ENCODE data around the gene SLC35F1.

The SLC35F1 gene

DNA sequence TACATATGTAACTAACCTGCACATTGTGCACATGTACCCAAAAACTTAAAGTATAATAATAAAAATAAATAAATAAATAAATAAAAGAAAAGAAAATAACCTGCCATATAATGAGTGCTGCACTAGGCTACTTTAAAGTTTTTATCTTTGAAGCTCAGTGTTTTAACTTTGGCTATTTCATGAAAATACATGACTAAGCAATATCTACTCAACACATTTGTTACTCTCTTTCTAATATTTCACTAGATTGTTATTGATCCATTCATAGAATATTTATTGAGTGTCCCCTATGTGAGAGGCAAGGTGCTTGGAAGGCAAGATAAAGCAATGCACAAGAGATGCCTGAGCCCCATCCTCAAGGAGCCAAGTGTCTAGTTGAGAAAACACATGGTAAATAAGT is 221.7 kb downstream of the SLC35F1 start:
- DNase-seq: no peak

DNA sequence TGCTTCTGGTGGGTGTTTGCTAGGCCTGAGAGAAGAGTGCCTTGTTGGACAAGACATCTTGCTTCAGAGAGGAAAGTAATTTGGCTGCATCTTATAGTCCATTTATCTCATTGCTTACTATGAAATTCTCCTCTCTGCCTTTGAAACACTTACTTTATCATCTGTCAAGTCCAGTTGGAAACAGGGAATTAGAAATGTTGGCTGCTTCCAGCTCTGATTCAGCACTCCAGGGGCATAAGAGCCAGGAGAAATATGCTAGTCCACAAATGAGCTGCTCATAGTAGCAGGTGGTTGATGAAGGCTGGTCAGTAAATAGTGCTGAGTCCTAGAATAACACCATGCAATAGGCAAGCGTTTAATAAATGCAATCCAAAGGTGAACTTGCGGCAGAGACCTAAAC is 227.1 kb downstream of the SLC35F1 start:
- DNase-seq: no peak

DNA sequence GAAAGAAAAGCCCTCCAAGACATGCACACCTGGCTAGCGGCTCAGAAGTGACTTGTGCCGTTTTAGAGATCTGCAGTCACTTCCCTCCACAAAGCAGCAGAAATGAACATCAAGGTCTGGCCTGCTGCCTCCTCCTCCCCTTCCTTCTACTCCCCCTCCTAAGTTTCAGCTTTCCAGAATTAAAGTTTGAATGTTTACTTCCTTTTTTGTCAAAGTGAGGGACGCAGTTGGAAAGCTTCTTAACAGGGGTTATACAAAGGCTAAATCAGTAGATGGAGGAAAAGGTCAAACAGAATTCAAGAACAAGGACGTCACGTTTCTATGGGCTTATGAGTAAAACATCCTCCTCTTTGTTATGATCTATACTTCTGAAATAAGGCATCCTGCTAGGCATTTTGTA is 227.7 kb downstream of the SLC35F1 start:
- DNase-seq: no peak

DNA sequence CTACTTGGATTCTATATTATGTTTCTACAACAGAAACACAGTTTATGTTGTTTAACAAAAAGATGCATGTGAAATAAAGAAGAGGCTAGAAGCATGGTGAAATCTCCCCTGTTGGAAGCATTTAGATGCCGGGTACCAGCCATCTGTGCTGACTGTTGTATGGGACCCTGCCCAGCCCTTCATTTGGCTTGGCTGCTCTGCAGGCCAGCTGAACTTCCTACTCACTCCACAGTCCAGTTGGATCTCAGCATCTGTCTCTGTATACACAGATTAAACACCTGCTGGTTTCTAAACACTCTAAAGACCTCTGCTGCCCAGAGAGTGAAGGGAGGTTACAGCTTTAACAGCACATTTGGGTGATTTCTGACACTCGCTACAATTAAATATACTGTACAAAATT is 228.3 kb downstream of the SLC35F1 start:
- no peak for DNase-seq

GRCh38 chr6:118141211-118141610 is 234.1 kb downstream of the SLC35F1 start:
- no peak for DNase-seq

DNA sequence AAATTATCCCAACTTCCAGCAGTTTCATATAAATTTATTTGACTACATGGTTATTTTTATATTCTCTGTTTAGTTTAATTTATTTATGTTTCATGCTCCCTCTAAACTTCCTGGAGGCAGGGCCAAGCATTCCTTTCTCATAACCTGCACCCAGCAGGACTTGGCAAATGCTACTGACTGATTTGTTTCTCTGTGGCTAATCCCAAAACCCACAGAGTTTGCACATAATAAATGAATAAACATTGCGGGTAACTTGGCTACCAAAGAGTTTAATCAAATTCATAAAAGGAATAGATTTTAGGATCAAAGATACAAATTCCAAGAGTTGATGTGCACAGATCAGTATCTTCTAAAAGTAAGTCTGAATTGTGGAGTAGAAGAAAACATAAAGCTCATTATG is 239.5 kb downstream of the SLC35F1 start:
- no peak for DNase-seq

DNA sequence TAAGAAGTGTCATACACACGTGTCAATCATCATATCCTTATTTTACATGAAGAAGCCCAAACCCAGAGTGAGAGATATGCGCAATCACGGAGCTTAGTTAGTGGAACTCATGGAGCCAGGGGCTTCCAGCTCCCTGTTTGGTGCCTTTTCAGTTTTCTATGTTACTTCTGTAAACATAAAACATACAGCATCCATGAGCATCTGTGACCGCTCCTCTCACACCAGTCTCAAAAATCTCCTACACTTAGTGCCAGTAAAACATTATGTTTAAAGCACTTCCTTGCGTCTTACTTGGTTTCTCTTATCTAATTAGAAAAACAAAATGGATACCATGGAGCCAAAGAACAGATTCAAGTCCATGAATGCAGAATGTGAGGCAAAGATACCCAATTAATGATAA is 240.4 kb downstream of the SLC35F1 start:
- DNase-seq: no peak

DNA sequence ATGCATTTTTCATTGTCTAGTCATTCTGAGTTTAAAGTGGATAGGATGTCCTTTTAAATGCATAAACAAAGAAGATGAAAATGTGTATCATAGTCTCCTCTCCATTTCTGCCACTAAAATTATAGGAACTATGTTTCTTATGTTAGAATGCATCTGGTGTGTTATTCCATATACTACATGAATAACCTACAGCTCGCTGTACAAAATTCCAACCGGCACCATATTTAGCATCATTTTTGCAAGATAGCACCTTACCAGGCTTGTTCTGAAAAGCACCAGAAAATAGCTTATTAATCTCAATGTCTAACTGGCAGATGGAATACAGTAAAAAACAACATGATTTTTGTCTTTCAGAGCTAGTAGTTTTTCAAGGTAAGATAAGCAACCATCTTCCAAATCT is 241.5 kb downstream of the SLC35F1 start:
- no peak for DNase-seq

- no peak for DNase-seq
Observed at GRCh38 chr6:118152524-118152923, 245.5 kb downstream of the SLC35F1 start.

GRCh38 chr6:118161343-118161742 is 254.3 kb downstream of the SLC35F1 start:
- DNase-seq: no peak

- DNase-seq: no peak
Observed at GRCh38 chr6:118163542-118163941, 256.5 kb downstream of the SLC35F1 start.

DNA sequence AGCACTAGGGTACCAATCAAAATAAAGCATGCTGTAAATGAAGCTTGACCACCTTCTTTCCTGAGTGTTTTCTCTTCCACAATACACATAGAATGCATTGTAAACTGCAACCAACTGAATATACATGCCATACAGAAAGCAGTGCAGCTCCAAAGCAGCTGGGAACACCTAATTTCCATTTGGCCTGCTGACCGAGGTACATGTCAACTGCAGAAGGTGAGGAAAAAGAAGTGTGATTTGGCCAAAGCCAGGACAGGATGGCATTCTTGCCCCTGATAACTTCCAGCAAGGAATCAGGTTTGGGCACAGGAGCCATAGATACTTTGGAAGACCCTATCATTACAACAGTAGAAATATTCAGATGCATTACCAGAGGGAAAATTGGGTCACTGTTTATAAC is 258.4 kb downstream of the SLC35F1 start:
- DNase-seq: no peak

GRCh38 chr6:118168421-118168820 is 261.4 kb downstream of the SLC35F1 start:
- DNase-seq: no peak

- no peak for DNase-seq
Observed at GRCh38 chr6:118171852-118172251, 264.8 kb downstream of the SLC35F1 start.

DNA sequence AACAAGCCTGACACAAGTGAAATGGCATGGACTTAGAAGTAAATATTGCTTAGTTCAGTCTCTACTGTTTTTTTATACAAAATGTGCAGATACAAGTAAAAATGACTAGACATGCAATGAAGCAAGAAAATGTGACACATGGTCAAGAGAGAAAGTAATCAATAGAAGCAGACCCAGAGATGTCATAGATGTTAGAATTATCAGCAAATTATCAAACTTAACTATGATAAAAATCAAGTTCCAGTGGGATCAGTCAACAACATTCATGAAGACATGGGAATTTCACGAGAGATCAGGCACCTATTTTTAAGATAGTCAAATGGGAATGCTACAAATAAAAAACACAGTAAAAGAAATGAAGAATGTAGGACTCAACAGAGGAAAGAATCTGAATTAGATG is 267.0 kb downstream of the SLC35F1 start:
- no peak for DNase-seq

DNA sequence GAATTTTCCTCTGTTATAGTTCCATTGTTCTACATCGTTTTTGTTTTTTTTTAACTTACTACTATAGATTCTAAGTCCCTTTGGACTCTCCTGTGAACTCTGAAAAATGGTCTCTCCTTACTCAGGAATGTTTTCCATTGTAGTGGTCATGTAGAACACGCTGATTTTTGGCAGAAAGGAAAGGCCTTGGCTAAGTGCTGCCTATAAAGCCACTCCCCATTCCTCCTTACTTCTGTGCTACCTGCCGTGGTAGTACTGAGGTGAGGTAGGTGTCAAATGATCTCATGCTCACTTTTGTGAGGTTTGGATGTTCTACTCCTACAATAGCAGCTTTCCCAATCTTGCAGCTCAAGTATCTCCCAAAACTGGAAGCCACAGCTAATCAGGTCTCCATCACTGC is 270.7 kb downstream of the SLC35F1 start:
- no peak for DNase-seq

GRCh38 chr6:118179048-118179447 is 272.0 kb downstream of the SLC35F1 start:
- DNase-seq: no peak

GRCh38 chr6:118186672-118187567 is 279.9 kb downstream of the SLC35F1 start:
- DNase-seq: no peak

GRCh38 chr6:118187568-118188164 is 280.6 kb downstream of the SLC35F1 start:
- DNase-seq: no peak

GRCh38 chr6:118188561-118188960 is 281.5 kb downstream of the SLC35F1 start:
- no peak for DNase-seq

- no peak for DNase-seq
Observed at GRCh38 chr6:118197539-118197938, 290.5 kb downstream of the SLC35F1 start.

DNA sequence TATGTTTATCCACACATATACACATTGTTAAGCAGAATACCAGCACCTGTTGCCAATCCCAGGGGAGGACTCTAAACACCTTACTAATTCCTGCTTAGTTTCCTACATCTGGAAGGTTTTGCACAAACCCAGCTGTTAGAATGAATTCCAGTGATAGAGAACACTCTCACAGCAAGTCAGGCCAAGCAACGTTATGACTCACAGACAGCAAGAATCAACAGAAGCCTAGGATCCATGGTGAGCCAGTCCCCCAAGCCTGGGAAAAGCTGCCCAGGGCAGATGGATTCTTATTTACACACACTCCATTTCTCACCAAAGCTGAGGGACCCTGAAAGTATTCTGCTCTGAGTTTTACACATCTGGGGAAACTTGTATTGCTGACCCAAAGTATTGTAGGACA is 291.7 kb downstream of the SLC35F1 start:
- no peak for DNase-seq

GRCh38 chr6:118200160-118200559 is 293.1 kb downstream of the SLC35F1 start:
- DNase-seq: no peak

DNA sequence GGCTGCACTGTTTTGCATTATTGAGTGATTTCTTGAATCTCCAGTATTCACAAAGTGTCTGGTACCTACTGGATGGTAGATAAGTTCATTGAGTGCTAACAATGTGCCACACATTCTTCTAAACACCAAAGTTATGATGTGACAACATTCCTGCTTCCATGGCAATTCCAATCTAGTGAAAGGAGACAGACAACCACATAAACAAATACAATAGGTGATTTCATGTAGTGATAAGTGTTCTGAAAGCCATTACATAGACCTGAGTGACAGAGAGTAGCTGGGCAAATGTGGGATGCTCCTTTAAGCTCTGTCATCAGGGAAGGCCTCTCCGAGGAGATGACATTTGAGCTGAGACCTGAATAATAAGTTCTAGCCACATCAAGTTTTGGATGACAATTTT is 295.5 kb downstream of the SLC35F1 start:
- DNase-seq: no peak

GRCh38 chr6:118203545-118203944 is 296.5 kb downstream of the SLC35F1 start:
- no peak for DNase-seq

Measured in SHP77 (cell line).